Stimulated activated CD8-positive, alpha-beta memory T cell treated with anti-CD3 and anti-CD28 coated beads, Interleukin-15, amount 100 ng/mL, for 48 hours (primary cell): Measurements from ENCODE around the gene KCNQ5.

Experiments
- DNase-seq, 2 donors: peaks; one replicate each; pipeline ENCODE4 v3.0.0-alpha.2; 2020; ENCODE audit warnings: low read depth in 2 of 2

The KCNQ5 gene

GRCh38 chr6:72905705-72906478 lies 284.0 kb downstream of the KCNQ5 start:
- no peak for DNase-seq

- DNase-seq: no peak
Measured at GRCh38 chr6:72911463-72912155, 289.7 kb downstream of the KCNQ5 start.

- DNase-seq: no peak
Measured at GRCh38 chr6:72913797-72914196, 291.9 kb downstream of the KCNQ5 start.

GRCh38 chr6:72916298-72916697 lies 294.4 kb downstream of the KCNQ5 start:
- DNase-seq: no peak

- DNase-seq: no peak
Measured at GRCh38 chr6:72916906-72917305, 295.0 kb downstream of the KCNQ5 start.

GRCh38 chr6:72922401-72922800 lies 300.5 kb downstream of the KCNQ5 start:
- no peak for DNase-seq

GRCh38 chr6:72925136-72925535 lies 303.3 kb downstream of the KCNQ5 start:
- DNase-seq: no peak

GRCh38 chr6:72930556-72931132 lies 308.8 kb downstream of the KCNQ5 start:
- no peak for DNase-seq

- no peak for DNase-seq
Measured at GRCh38 chr6:72931325-72931887, 309.5 kb downstream of the KCNQ5 start.

GRCh38 chr6:72933233-72933632 lies 311.4 kb downstream of the KCNQ5 start:
- DNase-seq: no peak

- no peak for DNase-seq
Measured at GRCh38 chr6:72936766-72937559, 315.1 kb downstream of the KCNQ5 start.

GRCh38 chr6:72938104-72938503 lies 316.2 kb downstream of the KCNQ5 start:
- no peak for DNase-seq

- DNase-seq: no peak
Measured at GRCh38 chr6:72939004-72939403, 317.1 kb downstream of the KCNQ5 start.

GRCh38 chr6:72940265-72940664 lies 318.4 kb downstream of the KCNQ5 start:
- DNase-seq: no peak

- DNase-seq: no peak
Measured at GRCh38 chr6:72941263-72941662, 319.4 kb downstream of the KCNQ5 start.

GRCh38 chr6:72941751-72942150 lies 319.9 kb downstream of the KCNQ5 start:
- no peak for DNase-seq

GRCh38 chr6:72943699-72944098 lies 321.8 kb downstream of the KCNQ5 start:
- DNase-seq: no peak

- no peak for DNase-seq
Measured at GRCh38 chr6:72944660-72945059, 322.8 kb downstream of the KCNQ5 start.

GRCh38 chr6:72946774-72947173 lies 324.9 kb downstream of the KCNQ5 start:
- no peak for DNase-seq

GRCh38 chr6:72947534-72947933 lies 325.7 kb downstream of the KCNQ5 start:
- DNase-seq: no peak

- DNase-seq: no peak
Measured at GRCh38 chr6:72948153-72948552, 326.3 kb downstream of the KCNQ5 start.
